Right ventricle myocardium superior (tissue), 1 donor: ENCODE results near the gene EPHX1. TPM values are rescaled to one million over a fixed set of nuclear protein-coding genes. Genes with fewer than 3 reads are reported as not detected.
A peak's percentile ranks its signal among the peaks of the same experiment; 100 is the strongest.
"Not testable (repeated sequence)": the region's sequence is repeated elsewhere in the genome, so short reads cannot be mapped to it uniquely, and the experiment has no call there.

Source experiments
- ATAC-seq: fragments of 200-7000 bp; cut with Tn5 transposase; one replicate; pipeline ENCODE4 v1.9.1; 2020; ENCODE audit warnings: mild to moderate bottlenecking; ENCODE audit not compliant: poor library complexity
- DNase-seq: peaks from one replicate; pipeline ENCODE4 v3.0.0-alpha.2; 2020
- intact Hi-C: fragments of 100-400 bp; cut with DNase I; formaldehyde crosslinking; loops from one replicate; pipeline ENCODE4 v1.11.2; 2022
- total RNA-seq: library from RNA; stranded (reverse); fragmentation: NEBNext Ultra II Directional; extraction: Animal tissue kit (Norgen Biotek cat#: 25700); gene quantifications from one replicate; pipeline ENCODE4 v1.2.1, GENCODE V29; 2021
- donor health status: DM: no; HTN: yes; CAD: no; lungs with severe emphysema.

EPHX1 gene
- total RNA-seq, 1 donor from 2014 or later: 68.6 TPM

DNA sequence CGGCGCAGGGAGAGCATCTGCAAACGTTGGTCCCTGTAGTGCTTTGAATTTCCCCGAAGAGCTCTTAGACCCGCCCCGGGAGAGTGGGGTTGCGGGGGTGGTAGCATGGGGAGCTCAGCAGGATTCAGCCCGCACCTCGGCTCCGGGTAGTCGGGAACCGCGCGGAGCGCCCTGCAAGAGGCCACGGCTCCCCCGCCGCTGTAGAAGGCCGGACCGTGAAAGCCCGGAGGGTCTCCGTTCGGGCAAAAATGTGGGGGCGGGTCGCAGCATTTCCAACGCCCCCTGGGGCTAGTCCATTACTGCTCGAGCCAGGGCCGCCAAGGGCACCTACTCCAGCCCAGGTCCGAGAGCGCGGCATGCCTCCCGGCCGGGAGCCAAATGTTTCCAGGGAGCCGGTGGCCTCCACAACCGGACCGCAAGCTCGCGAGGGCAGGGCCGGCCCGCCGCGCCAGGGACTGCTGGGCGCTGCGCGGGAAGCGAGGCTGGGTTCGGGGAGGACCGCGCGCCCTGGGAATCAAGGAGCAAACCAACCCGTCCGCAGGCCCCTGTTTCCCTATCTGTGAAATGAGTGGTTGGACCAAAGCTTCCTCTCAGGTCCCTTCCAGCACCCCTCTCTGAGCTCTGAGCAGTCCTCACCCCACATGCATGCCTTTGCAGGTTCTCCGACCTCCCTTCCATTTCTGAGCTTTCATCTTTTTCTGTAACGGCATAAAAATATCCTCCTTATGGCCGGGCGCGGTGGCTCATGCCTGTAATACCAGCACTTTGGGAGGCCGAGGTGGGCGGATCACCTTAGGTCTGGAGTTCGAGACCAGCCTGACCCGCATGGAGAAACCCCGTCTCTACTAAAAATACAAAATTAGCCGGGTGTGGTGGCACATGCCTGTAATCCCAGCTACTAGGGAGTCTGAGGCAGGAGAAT is 73.0 kb downstream of the EPHX1 start:
- intact Hi-C loops: no loop called here
- peak; percentile 63 for ATAC-seq
- peak; percentile 79 for DNase-seq

- no peak for ATAC-seq
- intact Hi-C loops: no loop called here
- peak; percentile 27 for DNase-seq
Measured at GRCh38 chr1:225883616-225884265, 73.8 kb downstream of the EPHX1 start.

GRCh38 chr1:225885336-225885735 is 75.4 kb downstream of the EPHX1 start:
- intact Hi-C loops: no loop called here
- peak; percentile 13 for DNase-seq
- no peak for ATAC-seq

- intact Hi-C loops: no loop called here
- ATAC-seq: no peak
- peak; percentile 17 for DNase-seq
Measured at GRCh38 chr1:225886159-225887029, 76.5 kb downstream of the EPHX1 start.

- ATAC-seq (no peak), DNase-seq (no peak)
- intact Hi-C loops: no loop called here
Measured at GRCh38 chr1:225887030-225887314, 77.0 kb downstream of the EPHX1 start.

DNA sequence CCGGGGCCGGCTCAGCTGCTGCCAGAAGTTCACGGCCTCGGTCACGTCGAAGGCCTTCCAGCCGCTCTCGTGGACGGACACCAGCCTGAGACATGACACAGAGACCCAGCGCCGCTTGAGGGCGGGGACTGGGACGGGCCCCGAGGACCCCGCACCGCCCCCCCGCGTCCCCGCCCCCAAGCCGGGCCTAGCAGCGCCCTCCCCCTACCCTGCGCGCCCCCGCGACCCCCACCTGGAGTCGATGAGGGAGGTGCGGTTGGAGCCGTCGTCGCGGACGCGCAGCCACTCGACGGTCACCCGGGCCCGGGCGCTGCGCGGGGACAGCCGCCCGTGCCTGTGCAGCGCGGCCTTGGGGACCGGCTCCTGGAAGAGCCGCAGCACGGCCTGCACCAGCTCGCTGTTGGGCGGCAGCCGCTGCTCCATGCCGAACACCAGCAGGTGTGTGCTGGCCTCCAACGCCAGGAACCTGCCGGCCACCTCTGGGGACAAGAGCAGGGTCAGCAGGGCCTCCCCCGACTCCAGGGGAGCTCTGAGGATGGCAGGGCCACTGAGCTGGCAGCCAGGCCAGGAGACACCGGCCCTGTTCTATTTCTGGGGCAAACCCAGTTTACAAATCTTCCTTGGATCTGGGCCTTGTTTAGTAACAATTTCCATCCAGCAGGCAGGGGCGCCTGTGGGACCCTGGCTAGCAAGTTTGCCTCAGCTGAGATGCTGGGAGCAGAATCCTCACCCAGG is 77.8 kb downstream of the EPHX1 start:
- ATAC-seq, intact Hi-C loops: not testable (repeated sequence)
- DNase-seq: peak; percentile 27

GRCh38 chr1:225888289-225888897 is 78.5 kb downstream of the EPHX1 start:
- ATAC-seq (no peak), DNase-seq (peak; percentile 29)
- intact Hi-C loops: no loop called here

DNA sequence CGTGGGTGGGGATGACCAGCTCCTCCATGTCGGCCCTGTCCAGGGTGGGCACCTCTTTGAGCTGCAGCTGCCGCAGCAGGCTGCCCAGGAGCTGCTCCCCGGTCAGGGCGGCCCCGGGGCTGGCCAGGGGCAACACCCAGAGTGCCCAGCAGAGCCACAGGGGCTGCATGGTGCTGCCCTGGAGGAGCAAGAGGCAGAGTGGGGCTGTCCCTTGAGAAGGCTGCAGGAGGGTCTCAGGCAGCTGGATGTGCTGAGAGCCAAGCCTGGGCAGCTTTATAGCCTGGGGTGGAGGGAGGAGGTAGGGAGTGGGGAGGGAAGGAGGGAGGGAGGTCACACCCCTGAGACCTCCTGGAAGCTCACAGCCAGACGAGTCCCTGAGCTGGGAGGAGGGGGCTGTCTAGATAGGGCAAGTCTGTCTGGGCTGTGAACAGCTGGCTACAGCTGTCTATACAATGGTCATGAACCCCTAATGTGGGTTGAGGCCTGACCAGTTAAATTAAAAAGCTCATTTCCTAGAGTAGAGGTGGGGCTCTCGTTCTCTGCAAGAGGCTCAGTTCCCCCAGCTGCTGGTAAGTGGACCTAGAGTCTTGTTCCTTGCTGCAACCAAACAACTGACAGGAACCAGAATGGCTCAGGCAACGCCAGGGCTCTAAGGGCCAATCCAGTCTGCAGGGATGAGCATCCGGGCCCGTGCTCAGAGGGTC is 79.1 kb downstream of the EPHX1 start, which contains the start of gene LEFTY1:
Gene LEFTY1, minus strand, starts transcription at position 249 of the 704 bp plus-strand sequence. Its CDS starts 80 bp downstream, at position 169.
- intact Hi-C loops: no loop called here
- DNase-seq: no peak
- peak; percentile 47 for ATAC-seq

GRCh38 chr1:225889743-225890142 is 79.8 kb downstream of the EPHX1 start:
- intact Hi-C loops: no loop called here
- DNase-seq (no peak), ATAC-seq (no peak)

GRCh38 chr1:225890346-225891228 is 80.7 kb downstream of the EPHX1 start:
- peak; percentile 32 for ATAC-seq
- intact Hi-C loops: no loop called here
- DNase-seq: no peak

GRCh38 chr1:225891229-225891972 is 81.5 kb downstream of the EPHX1 start:
- DNase-seq (no peak), ATAC-seq (no peak)
- intact Hi-C loops: no loop called here

GRCh38 chr1:225892307-225892706 is 82.4 kb downstream of the EPHX1 start:
- peak; percentile 4 for DNase-seq
- no peak for ATAC-seq
- intact Hi-C loops: no loop called here
